ENCODE data around the gene SLC50A1.

Gene SLC50A1

DNA sequence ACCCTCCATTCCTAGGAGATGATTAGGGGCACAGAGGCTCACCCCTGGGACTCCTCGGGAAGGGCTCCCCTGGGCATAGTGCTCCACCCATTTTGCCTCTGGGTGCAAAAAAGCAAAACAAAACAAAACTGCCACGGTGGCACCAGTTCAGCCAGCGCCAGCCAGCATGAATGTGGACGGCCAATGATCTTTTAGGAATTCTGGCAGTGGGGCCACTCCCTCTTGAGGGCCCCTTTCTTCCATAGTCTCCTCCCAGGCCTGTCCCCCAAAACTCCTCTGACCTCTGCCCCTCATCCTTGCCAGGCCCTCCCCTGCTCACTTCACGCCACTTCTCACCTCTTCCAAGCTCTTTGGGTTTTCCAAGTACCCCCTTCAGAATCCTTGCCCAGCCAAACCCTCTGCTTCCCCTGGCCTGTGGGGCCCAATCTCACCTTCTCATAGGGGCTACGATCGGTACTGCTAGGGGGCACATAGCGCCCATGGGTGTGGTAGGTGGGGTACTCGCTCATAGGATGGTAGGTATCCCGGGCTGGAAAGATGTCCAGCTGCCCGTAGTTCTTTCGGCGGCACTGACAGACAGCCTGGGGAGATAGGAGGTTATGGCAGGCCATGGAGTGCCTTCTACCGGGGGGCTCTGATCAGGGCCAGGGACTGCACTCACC lies 51.3 kb downstream of the SLC50A1 start:
- DNase-seq: no peak

DNA sequence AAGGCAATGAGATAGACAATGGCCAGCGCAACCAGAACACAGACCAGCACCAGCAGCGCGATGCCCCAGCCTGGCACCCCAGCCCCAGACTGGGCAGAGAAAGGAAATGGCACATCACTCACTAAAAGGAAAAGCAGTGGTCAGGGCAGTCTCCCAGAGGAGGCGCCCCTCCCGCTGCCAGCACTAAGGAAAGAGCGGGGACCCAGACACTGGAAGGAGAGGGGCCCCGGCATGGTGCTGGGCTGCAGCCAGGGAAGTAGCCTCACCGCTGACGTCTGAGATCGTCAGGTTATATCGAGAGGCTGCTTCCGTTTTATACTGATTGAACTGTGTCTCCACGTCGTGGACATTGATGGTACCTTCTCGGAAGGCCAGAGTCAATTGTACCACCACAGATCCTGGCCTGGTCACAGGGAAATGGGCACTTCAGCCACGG lies 51.8 kb downstream of the SLC50A1 start:
- DNase-seq: no peak

DNA sequence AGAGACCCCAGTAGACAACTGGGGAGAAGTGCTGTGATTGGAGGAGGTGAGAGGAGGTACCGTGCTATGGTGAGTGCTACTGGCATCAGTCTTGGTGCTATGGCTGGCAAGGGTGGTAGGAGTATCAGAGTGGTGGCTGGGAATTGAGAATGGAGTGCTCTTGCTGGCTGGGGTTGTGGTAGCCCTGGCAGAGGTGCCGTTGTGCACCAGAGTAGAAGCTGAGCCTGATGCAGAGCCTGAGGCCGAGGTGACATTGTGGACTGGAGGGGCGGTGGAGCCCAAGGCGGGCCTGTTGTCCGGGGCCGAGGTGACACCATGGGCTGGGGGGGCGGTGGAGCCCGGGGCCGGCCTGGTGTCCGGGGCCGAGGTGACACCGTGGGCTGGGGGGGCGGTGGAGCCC lies 52.6 kb downstream of the SLC50A1 start:
- no peak for DNase-seq
